Esophagus muscularis mucosa (tissue), 3 donors: ENCODE data around the gene OTOS.

ENCODE experiments used
- CTCF ChIP-seq, 3 experiments: fragments of 200-600 bp in 2 of 3; fragments of 450-650 bp in 1 of 3; sonication (generic) in 2 of 3; IDR thresholded peaks; one replicate each; pipeline ENCODE4 v1.5.1; 2017 to 2019; ENCODE audit warnings: antibody characterized with exemption in 3 of 3, mild to moderate bottlenecking in 2 of 3, moderate library complexity in 1 of 3
- POLR2A ChIP-seq: fragments of 450-650 bp; IDR thresholded peaks from one replicate; pipeline ENCODE4 v1.6.1; 2017; ENCODE audit warnings: antibody characterized with exemption, moderate library complexity, mild to moderate bottlenecking, low read depth

- no peak for TF ChIP-seq POLR2A
- TF ChIP-seq CTCF (IDR thresholded peaks at IDR 0.05): no peak
These were observed 42.1 kb downstream of the OTOS start for GRCh38 chr2:240098349-240098748.
